Right lobe of liver (tissue), 6 donors: ENCODE data around the gene SH3GLB2. TPM values are rescaled to one million over a fixed set of nuclear protein-coding genes. Genes with fewer than 3 reads are reported as not detected.

Experiments
- ATAC-seq, 4 donors: fragments of 200-7000 bp; cut with Tn5 transposase; one replicate each; pipeline ENCODE4 v1.9.1; 2020; ENCODE audit warnings: mild to moderate bottlenecking in 4 of 4, moderate library complexity in 4 of 4
- DNase-seq, 3 donors: peaks; one replicate each; pipeline ENCODE4 v3.0.0-alpha.2; 2020
- H3K27ac ChIP-seq, 3 donors: fragments of 200-600 bp; one replicate each; pipeline ENCODE4 v1.8.0; 2022
- H3K27me3 ChIP-seq, 2 donors: fragments of 200-600 bp; one replicate each; pipeline ENCODE4 v1.8.0; 2022
- H3K36me3 ChIP-seq, 4 donors: fragments of 200-600 bp; sonication (generic) in 1 of 4; one replicate each; pipeline versions ENCODE4 v1.5.1 to v1.8.0; 2017 to 2022; ENCODE audit warnings: control low read depth in 1 of 4
- H3K4me1 ChIP-seq, 4 donors: fragments of 200-600 bp; sonication (generic) in 1 of 4; one replicate each; pipeline versions ENCODE4 v1.5.1 to v1.8.0; 2017 to 2022; ENCODE audit warnings: control low read depth in 1 of 4
- H3K4me3 ChIP-seq, 3 donors: fragments of 200-600 bp; one replicate each; pipeline ENCODE4 v1.8.0; 2022
- H3K9me3 ChIP-seq, 4 donors: fragments of 200-600 bp; sonication (generic) in 1 of 4; one replicate each; pipeline versions ENCODE4 v1.5.1 to v1.8.0; 2017 to 2022; ENCODE audit warnings: control low read depth in 1 of 4
- POLR2A ChIP-seq: fragments of 450-650 bp; IDR thresholded peaks from one replicate; pipeline ENCODE4 v1.6.1; 2017; ENCODE audit warnings: antibody characterized with exemption, mild to moderate bottlenecking
- WGBS: methylation state at CpG from one replicate; pipeline ENCODE4 v1.1.6; 2018; ENCODE audit warnings: low coverage, low lambda C conversion rate; ENCODE audit not compliant: insufficient coverage; ENCODE audit errors: missing lambda C conversion rate; 5-methylcytosine and 5-hydroxymethylcytosine counted together
- intact Hi-C, 2 donors: fragments of 100-400 bp; cut with DNase I; formaldehyde crosslinking; loops; one replicate each; pipeline versions ENCODE4 v1.11.2 to v1.14.1; 2022
- long read RNA-seq: library from polyadenylated mRNA; unstranded; transcript quantifications from one replicate; pipeline ENCODE4 v2.0.0, GENCODE V29; 2019
- total RNA-seq, 6 experiments: library from RNA; depleted of rRNA in 2 of 6; stranded (reverse); fragments of >200 nt in 2 of 6; fragmentation: NEBNext Ultra II Directional in 3 of 6; extraction: Animal tissue kit (Norgen Biotek cat#: 25700) in 3 of 6; gene quantifications; one replicate each; pipeline versions ENCODE4 v1.1.0 to v1.2.4, GENCODE V29; 2016 to 2023
- TF ChIP-seq, protein P1 (sequence below), 4 donors: fragments of 200-600 bp in 3 of 4; fragments of 450-650 bp in 1 of 4; IDR thresholded peaks; one replicate each; pipeline versions ENCODE4 v1.5.1 to v1.8.0; 2016 to 2022; ENCODE audit warnings: antibody characterized with exemption in 4 of 4, mild to moderate bottlenecking in 2 of 4
- donor health status: DM: no; HTN: yes; CAD: no.
- donor health status: DM: no; HTN: no; CAD: no.
- donor health status: DM: no; HTN: no; CAD: no.
- donor health status: DM: no; HTN: yes; CAD: no.
- donor health status: DM: no; HTN: yes; CAD: no.

Gene SH3GLB2
- total RNA-seq: 10 to 100 TPM; 23.7 to 28.3 (median 24.7) TPM
- long read RNA-seq, partial matches to known transcripts: 0 of 1 reads
- long read RNA-seq, other reads (novel, unspliced or antisense): 1 of 1 reads

GRCh38 chr9:129028192-129028966, at the start of gene SH3GLB2:
Gene SH3GLB2 (minus strand): TSS chr9:129028331. CDS start chr9:129028154, 177 bp downstream.
- WGBS: 3% methylated on average over 16 of the region's 60 CpGs
- TF ChIP-seq, protein P1, sequence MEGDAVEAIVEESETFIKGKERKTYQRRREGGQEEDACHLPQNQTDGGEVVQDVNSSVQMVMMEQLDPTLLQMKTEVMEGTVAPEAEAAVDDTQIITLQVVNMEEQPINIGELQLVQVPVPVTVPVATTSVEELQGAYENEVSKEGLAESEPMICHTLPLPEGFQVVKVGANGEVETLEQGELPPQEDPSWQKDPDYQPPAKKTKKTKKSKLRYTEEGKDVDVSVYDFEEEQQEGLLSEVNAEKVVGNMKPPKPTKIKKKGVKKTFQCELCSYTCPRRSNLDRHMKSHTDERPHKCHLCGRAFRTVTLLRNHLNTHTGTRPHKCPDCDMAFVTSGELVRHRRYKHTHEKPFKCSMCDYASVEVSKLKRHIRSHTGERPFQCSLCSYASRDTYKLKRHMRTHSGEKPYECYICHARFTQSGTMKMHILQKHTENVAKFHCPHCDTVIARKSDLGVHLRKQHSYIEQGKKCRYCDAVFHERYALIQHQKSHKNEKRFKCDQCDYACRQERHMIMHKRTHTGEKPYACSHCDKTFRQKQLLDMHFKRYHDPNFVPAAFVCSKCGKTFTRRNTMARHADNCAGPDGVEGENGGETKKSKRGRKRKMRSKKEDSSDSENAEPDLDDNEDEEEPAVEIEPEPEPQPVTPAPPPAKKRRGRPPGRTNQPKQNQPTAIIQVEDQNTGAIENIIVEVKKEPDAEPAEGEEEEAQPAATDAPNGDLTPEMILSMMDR (IDR thresholded peaks at IDR 0.05): peak; percentile 69 to 94 (median 92)
- TF ChIP-seq POLR2A: no peak
- intact Hi-C loops: no loop called here

GRCh38 chr9:129077236-129077635, 49.1 kb upstream of the SH3GLB2 start:
- Histone ChIP-seq H3K27ac (peak overlapping the region in 2 of 3 donors; percentile 66 to 88), H3K27me3 (no peaks in the 10 kb centered on the region), H3K36me3 (no peaks in the 10 kb centered on the region), H3K9me3 (no peaks in the 10 kb centered on the region), H3K4me1 (peaks cover 0 to 61% (median 16%) of the 10 kb centered on the region in 4 donors), H3K4me3 (no peak overlapping the region)
- no peak for TF ChIP-seq POLR2A
- TF ChIP-seq, protein P1 (IDR thresholded peaks at IDR 0.05): no peak
- peak in 2 of 3 donors; percentile 63 to 67 for DNase-seq
- intact Hi-C loops: no loop called here
- peak in 2 of 4 donors; percentile 12 to 17 for ATAC-seq
- WGBS: 38% methylated on average over 10 of the region's 10 CpGs

More at GRCh38 chr9:129028192-129028966, at the start of gene SH3GLB2:
- Histone ChIP-seq H3K4me1 (peaks cover 0 to 15% (median 5%) of the 10 kb centered on the region in 4 donors), H3K9me3 (no peaks in the 10 kb centered on the region), H3K27ac (peak within 1 kb of the TSS in 1 of 3 donors; percentile 13), H3K36me3 (no peaks in the 10 kb centered on the region), H3K27me3 (no peaks in the 10 kb centered on the region), H3K4me3 (peak within 1 kb of the TSS; percentile 72 to 84 (median 82))
- DNase-seq (peak; percentile 99), ATAC-seq (peak; percentile 97 to 99 (median 98))

DNA sequence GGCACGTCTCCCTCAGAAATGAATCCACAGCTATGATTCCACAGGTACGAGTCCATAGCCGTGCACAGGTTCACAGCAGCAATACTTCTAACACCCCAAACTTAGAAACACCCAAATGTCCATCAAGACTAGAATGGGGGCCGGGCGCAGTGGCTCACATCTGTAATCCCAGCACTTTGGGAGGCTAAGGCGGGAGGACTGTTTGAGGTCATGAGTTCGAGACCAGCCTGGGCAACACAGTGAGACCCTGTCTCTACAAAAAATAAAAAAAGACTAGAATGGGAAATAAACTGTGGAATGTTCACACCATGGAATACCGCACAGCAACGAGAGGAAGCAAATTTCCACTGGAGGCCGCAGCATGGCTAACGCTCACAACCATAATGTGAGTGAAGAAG, 48.5 kb upstream of the SH3GLB2 start:
- peaks cover 0 to 61% (median 16%) of the 10 kb centered on the region in 4 donors for H3K4me1 ChIP-seq
- peak overlapping the region in 2 of 3 donors; percentile 66 to 88 for H3K27ac ChIP-seq
- H3K27me3 ChIP-seq: no peaks in the 10 kb centered on the region
- no peaks in the 10 kb centered on the region for H3K9me3 ChIP-seq
- 90% methylated on average over 10 of the region's 11 CpGs for WGBS
- no peaks in the 10 kb centered on the region for H3K36me3 ChIP-seq
- ATAC-seq: no peak
- TF ChIP-seq, protein P1 (IDR thresholded peaks at IDR 0.05): no peak
- TF ChIP-seq POLR2A: no peak
- intact Hi-C loops: no loop called here
- DNase-seq: no peak
- H3K4me3 ChIP-seq: no peak overlapping the region

- DNase-seq: peak; percentile 55 to 89 (median 87)
- no peaks in the 10 kb centered on the region for H3K36me3 ChIP-seq
- peak; percentile 37 to 64 (median 60) for ATAC-seq
- H3K27ac ChIP-seq: peak overlapping the region in 2 of 3 donors; percentile 66 to 88
- H3K9me3 ChIP-seq: no peaks in the 10 kb centered on the region
- 31% methylated on average over 2 of the region's 16 CpGs for WGBS
- H3K4me3 ChIP-seq: no peak overlapping the region
- peaks cover 0 to 60% (median 15%) of the 10 kb centered on the region in 4 donors for H3K4me1 ChIP-seq
- H3K27me3 ChIP-seq: no peaks in the 10 kb centered on the region
- intact Hi-C loops: no loop called here
- no peak for TF ChIP-seq POLR2A
- TF ChIP-seq, protein P1 (IDR thresholded peaks at IDR 0.05): no peak
Measured at GRCh38 chr9:129075996-129076639, 48.0 kb upstream of the SH3GLB2 start.
